Aorta (tissue), 5 donors: ENCODE data around the gene POLE. TPM values are rescaled to one million over a fixed set of nuclear protein-coding genes. Genes with fewer than 3 reads are reported as not detected.
"Not testable (repeated sequence)": the region's sequence is repeated elsewhere in the genome, so short reads cannot be mapped to it uniquely, and the experiment has no call there.

ENCODE experiments used
- ATAC-seq: fragments of 200-7000 bp; cut with Tn5 transposase; one replicate; pipeline ENCODE4 v1.9.1; 2022; ENCODE audit warnings: moderate library complexity; ENCODE audit not compliant: low FRiP score
- DNase-seq, 2 donors: peaks; one replicate each; pipeline ENCODE4 v3.0.0-alpha.2; 2020
- H3K27ac ChIP-seq, 2 donors: one replicate each; pipeline ENCODE4 v1.5.1; 2013; ENCODE audit warnings: low read length in 2 of 2, mild to moderate bottlenecking in 2 of 2, moderate library complexity in 2 of 2, control low read depth in 1 of 2, inconsistent platforms in 1 of 2, low read depth in 1 of 2
- H3K27me3 ChIP-seq, 2 donors: one replicate each; pipeline ENCODE4 v1.6.1; 2013; ENCODE audit warnings: control low read depth in 1 of 2, low read length in 1 of 2, mild to moderate bottlenecking in 1 of 2, moderate library complexity in 1 of 2; ENCODE audit not compliant: insufficient read depth in 2 of 2, control insufficient read depth in 1 of 2
- H3K36me3 ChIP-seq, 2 donors: one replicate each; pipeline ENCODE4 v1.6.1; 2013; ENCODE audit warnings: control low read depth in 1 of 2, low read length in 1 of 2, mild to moderate bottlenecking in 1 of 2; ENCODE audit not compliant: insufficient read depth in 2 of 2, control insufficient read depth in 1 of 2
- H3K4me1 ChIP-seq, 2 donors: one replicate each; pipeline ENCODE4 v1.6.1; 2013; ENCODE audit warnings: low read length in 2 of 2, control low read depth in 1 of 2, mild to moderate bottlenecking in 1 of 2, moderate library complexity in 1 of 2; ENCODE audit not compliant: insufficient read depth in 2 of 2, control insufficient read depth in 1 of 2
- H3K4me3 ChIP-seq, 2 donors: one replicate each; pipeline ENCODE4 v1.5.1; 2013; ENCODE audit warnings: low read length in 2 of 2, control low read depth in 1 of 2, mild to moderate bottlenecking in 1 of 2
- H3K9me3 ChIP-seq: one replicate; pipeline ENCODE4 v1.6.1; 2013; ENCODE audit warnings: mild to moderate bottlenecking, low read length; ENCODE audit not compliant: control insufficient read depth
- WGBS, 2 donors: extraction: QIAGEN DNeasy Blood & Tissue Kit; methylation state at CpG; one replicate each; pipeline ENCODE4 v1.1.7; 2013; 5-methylcytosine and 5-hydroxymethylcytosine counted together
- intact Hi-C, 2 donors: fragments of 100-400 bp; cut with DNase I; formaldehyde crosslinking; loops; one replicate each; pipeline versions ENCODE4 v1.14.2 to v1.15.0; 2022
- polyA plus RNA-seq, 2 donors: library from polyadenylated mRNA; stranded (reverse); fragments of 200-250 nt; gene quantifications; one replicate each; pipeline ENCODE4 v1.2.3, GENCODE V29; 2013
- total RNA-seq, 2 donors: library from RNA; stranded (reverse); fragmentation: NEBNext Ultra II Directional; extraction: Animal tissue kit (Norgen Biotek cat#: 25700); gene quantifications; one replicate each; pipeline ENCODE4 v1.2.1, GENCODE V29; 2021
- donor health status: healthy with polysubstance abuse.
- donor health status: Bipolar disorder and iron deficiency.
- donor health status: DM: no; HTN: no; CAD: no.
- donor health status: DM: no; HTN: no; CAD: no.
- donor health status: DM: yes; HTN: yes; CAD: no.

The POLE gene
- total and polyA plus RNA-seq, 4 donors = 7.5 to 46.8 (median 37.2) TPM

DNA sequence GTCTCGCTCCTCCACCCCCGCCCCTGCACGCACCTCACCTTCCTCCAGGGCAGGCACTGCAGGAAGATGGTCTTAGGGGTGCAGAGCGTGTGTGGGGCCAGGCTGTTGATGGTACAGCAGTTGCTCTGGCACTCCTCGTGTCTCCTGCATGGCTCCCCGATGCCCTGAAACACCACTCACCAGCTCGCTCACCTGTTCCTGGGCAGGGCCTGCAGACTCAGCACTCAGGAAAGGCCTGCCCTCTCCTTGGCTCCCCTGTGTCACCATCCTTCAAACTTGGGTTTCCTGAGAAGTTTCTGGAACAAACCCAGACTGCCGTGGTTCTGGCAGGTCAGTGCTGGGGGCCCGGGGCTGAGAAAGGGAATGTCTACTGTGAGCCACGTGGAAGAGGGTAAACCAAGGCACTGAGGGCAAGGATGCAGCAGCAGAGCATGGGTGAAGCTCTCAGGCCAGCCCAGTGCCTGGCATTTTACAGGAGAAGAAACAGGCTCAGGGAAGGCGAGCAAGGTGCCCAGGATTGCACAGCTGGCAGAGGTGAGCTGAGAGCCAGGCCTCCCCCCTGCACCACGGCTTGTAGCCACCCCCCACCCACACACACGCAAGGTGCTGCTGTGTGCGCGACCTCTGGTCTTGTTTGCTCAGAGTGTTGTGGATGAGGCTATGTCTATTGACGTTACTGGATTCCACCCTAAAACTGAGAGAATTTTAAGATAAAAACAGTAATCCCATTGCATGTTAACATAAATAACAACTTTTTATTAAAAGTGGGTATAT lies 82.3 kb downstream of the POLE start:
- no peak overlapping the region for H3K4me3 ChIP-seq
- intact Hi-C loops = no loop called here

GRCh38 chr12:132604151-132604618 lies 83.0 kb downstream of the POLE start:
- intact Hi-C loops = no loop called here
- Histone ChIP-seq H3K27me3 (no peaks in the 10 kb centered on the region), H3K9me3 (no peaks in the 10 kb centered on the region), H3K36me3 (no peaks in the 10 kb centered on the region), H3K4me1 (no peaks in the 10 kb centered on the region), H3K4me3 (no peak overlapping the region), H3K27ac (no peak overlapping the region)
- 24 to 27% methylated on average over 26 of the region's 26 CpGs for WGBS, 2 donors
- peak in 1 of 2 donors; percentile 56 for DNase-seq
- ATAC-seq = no peak

More for the DNA sequence above, 82.3 kb downstream of the POLE start:
- ATAC-seq (no peak), DNase-seq (no peak)
- Histone ChIP-seq H3K9me3 (no peaks in the 10 kb centered on the region), H3K27ac (no peak overlapping the region), H3K36me3 (no peaks in the 10 kb centered on the region), H3K27me3 (no peaks in the 10 kb centered on the region), H3K4me1 (no peaks in the 10 kb centered on the region)
- 79 to 80% methylated on average over 16 of the region's 16 CpGs for WGBS, 2 donors

- H3K9me3 ChIP-seq = no peaks in the 10 kb centered on the region
- H3K27me3 ChIP-seq = no peaks in the 10 kb centered on the region
- no peaks in the 10 kb centered on the region for H3K4me1 ChIP-seq
- no peak for ATAC-seq
- H3K4me3 ChIP-seq = no peak overlapping the region
- H3K27ac ChIP-seq = no peak overlapping the region
- peak in 1 of 2 donors; percentile 32 for DNase-seq
- 35 to 48% methylated on average over 62 to 67 of the region's 67 CpGs for WGBS, 2 donors
- no peaks in the 10 kb centered on the region for H3K36me3 ChIP-seq
- intact Hi-C loops = no loop called here
Observed at GRCh38 chr12:132603240-132604150, 83.6 kb downstream of the POLE start.

- Histone ChIP-seq H3K9me3 (no peaks in the 10 kb centered on the region), H3K4me1 (no peaks in the 10 kb centered on the region), H3K27ac (no peak overlapping the region), H3K27me3 (no peaks in the 10 kb centered on the region), H3K36me3 (no peaks in the 10 kb centered on the region), H3K4me3 (no peak overlapping the region)
- WGBS, 2 donors = 43 to 51% methylated on average over 29 of the region's 29 CpGs
- ATAC-seq (no peak), DNase-seq (peak in 1 of 2 donors; percentile 44)
- intact Hi-C loops = no loop called here
Observed at GRCh38 chr12:132602572-132603239, 84.4 kb downstream of the POLE start.

DNA sequence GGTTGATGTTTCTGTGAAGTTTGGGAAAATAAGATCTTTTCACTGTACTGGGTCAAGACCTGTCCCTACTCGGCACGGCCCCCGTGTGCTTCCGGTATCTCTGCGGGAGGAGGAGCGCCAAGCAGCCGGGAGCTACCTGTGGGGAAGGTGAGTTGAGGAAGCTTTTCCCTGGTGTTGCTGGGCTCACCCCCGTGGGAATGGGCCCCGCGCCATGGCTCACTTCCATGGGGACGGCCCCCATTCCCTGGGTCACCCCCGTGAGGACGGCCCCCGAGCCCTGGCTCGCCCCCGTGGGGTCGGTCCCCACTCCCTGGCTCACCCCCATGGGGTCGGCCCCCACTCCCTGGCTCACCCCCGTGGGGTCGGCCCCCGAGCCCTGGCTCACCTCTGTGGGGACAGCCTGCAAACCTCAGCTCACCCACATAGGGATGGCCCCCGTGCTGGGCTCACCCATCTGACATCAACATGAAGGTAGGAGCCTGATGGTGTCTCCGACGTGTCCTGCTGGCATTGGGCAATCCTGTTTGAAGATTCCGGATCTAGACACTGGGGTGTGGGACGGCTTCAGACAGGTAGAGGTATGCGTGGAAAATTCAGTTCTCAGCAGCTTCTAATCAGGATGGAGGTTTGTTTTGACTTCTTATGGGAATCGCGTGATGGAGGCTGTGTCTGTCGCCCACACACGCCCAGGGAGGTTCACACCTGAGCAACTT lies 85.8 kb downstream of the POLE start:
- DNase-seq (peak in 1 of 2 donors; percentile 45), ATAC-seq (no peak)
- Histone ChIP-seq H3K9me3 (no peaks in the 10 kb centered on the region), H3K4me3 (no peak overlapping the region), H3K36me3 (no peaks in the 10 kb centered on the region), H3K4me1 (no peaks in the 10 kb centered on the region), H3K27me3 (no peaks in the 10 kb centered on the region), H3K27ac (no peak overlapping the region)
- intact Hi-C loops = no loop called here
- WGBS, 2 donors = 73 to 79% methylated on average over 31 of the region's 31 CpGs

- WGBS, 2 donors = 19 to 28% methylated on average over 45 of the region's 45 CpGs
- ATAC-seq (peak; percentile 75), DNase-seq (peak; percentile 78 to 89)
- Histone ChIP-seq H3K27ac (no peak overlapping the region), H3K4me3 (peak overlapping the region in 1 of 2 donors; percentile 6), H3K9me3 (no peaks in the 10 kb centered on the region), H3K4me1 (no peaks in the 10 kb centered on the region), H3K27me3 (no peaks in the 10 kb centered on the region), H3K36me3 (no peaks in the 10 kb centered on the region)
- intact Hi-C loops = no loop called here
Observed at GRCh38 chr12:132600048-132601032, 86.8 kb downstream of the POLE start.

- H3K36me3 ChIP-seq, DNase-seq, H3K4me3 ChIP-seq, H3K4me1 ChIP-seq, H3K9me3 ChIP-seq, ATAC-seq, H3K27me3 ChIP-seq, H3K27ac ChIP-seq: not testable (repeated sequence)
- 83 to 85% methylated on average over 6 of the region's 6 CpGs for WGBS, 2 donors
- intact Hi-C loops = loop anchor here in 1 of 2 donors (10.0 kb wide), 1 partner anchor 105 kb away; the partner anchor contains the start of gene FBRSL1
Observed at GRCh38 chr12:132599502-132599901, 87.6 kb downstream of the POLE start.
